ENCODE results near the gene HS6ST1.

DNA sequence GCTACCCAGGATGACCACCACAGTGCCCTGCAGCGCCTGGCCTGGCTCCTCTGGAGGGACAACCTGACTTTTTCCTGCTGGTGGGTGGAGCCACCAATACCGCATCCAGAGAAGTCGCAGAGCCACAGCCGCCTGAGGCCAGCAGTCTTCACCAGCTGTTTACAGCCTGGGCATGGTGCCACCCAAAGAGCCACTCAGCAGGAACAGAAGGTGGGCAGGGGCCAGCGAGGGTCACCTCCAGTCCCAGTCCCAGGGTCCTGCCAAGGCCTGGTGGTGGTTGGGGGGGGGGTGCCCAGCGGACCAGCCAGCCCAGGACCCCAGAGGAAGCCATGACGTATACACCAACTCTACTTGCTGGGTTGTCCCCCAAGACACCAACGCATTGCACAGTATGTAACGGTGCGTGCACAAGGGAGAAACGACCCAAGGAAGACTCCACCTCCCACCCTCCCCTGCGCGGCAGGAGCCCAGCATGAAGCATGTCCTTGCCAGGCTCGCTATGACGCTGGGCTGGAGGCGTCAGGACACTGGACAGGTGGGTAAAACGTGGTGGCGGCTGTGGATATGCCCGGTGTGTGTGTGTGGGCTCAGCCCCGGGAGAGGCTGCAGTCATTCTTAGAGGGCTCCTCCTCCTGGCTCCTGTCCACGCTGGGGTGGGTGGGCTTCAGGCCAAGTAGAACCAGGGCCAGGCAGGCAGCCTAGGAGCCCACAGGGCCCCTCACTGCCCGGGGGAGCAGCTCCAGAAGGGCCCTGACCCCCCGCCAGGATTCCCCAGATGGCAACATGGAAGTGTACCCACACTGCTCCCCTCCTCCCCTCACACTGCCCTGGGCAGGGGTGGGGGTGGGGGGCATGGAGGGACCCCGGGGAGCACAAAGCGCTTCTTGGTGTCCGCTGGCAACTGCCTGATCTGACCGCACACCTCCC is 49.3 kb downstream of the HS6ST1 start:
- TF ChIP-seq, protein P1, sequence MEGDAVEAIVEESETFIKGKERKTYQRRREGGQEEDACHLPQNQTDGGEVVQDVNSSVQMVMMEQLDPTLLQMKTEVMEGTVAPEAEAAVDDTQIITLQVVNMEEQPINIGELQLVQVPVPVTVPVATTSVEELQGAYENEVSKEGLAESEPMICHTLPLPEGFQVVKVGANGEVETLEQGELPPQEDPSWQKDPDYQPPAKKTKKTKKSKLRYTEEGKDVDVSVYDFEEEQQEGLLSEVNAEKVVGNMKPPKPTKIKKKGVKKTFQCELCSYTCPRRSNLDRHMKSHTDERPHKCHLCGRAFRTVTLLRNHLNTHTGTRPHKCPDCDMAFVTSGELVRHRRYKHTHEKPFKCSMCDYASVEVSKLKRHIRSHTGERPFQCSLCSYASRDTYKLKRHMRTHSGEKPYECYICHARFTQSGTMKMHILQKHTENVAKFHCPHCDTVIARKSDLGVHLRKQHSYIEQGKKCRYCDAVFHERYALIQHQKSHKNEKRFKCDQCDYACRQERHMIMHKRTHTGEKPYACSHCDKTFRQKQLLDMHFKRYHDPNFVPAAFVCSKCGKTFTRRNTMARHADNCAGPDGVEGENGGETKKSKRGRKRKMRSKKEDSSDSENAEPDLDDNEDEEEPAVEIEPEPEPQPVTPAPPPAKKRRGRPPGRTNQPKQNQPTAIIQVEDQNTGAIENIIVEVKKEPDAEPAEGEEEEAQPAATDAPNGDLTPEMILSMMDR (IDR thresholded peaks at IDR 0.05; ENCODE audit: insufficient read depth, low read length): no peak
- TF ChIP-seq POLR2AphosphoS5 (IDR thresholded peaks at IDR 0.05; ENCODE audit: low read depth) (no peak), GABPA (IDR thresholded peaks at IDR 0.05; ENCODE audit: low read depth) (no peak)
- TF ChIP-seq, protein P2, sequence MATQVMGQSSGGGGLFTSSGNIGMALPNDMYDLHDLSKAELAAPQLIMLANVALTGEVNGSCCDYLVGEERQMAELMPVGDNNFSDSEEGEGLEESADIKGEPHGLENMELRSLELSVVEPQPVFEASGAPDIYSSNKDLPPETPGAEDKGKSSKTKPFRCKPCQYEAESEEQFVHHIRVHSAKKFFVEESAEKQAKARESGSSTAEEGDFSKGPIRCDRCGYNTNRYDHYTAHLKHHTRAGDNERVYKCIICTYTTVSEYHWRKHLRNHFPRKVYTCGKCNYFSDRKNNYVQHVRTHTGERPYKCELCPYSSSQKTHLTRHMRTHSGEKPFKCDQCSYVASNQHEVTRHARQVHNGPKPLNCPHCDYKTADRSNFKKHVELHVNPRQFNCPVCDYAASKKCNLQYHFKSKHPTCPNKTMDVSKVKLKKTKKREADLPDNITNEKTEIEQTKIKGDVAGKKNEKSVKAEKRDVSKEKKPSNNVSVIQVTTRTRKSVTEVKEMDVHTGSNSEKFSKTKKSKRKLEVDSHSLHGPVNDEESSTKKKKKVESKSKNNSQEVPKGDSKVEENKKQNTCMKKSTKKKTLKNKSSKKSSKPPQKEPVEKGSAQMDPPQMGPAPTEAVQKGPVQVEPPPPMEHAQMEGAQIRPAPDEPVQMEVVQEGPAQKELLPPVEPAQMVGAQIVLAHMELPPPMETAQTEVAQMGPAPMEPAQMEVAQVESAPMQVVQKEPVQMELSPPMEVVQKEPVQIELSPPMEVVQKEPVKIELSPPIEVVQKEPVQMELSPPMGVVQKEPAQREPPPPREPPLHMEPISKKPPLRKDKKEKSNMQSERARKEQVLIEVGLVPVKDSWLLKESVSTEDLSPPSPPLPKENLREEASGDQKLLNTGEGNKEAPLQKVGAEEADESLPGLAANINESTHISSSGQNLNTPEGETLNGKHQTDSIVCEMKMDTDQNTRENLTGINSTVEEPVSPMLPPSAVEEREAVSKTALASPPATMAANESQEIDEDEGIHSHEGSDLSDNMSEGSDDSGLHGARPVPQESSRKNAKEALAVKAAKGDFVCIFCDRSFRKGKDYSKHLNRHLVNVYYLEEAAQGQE (IDR thresholded peaks at IDR 0.05; ENCODE audit: insufficient replicate concordance, low read depth): no peak

All from HL-60 (cell line).